NCI-H2107 (cell line): ENCODE results near the gene TMC6.
A peak's percentile ranks its signal among the peaks of the same experiment; 100 is the strongest.
"Not testable (repeated sequence)": the region's sequence is repeated elsewhere in the genome, so short reads cannot be mapped to it uniquely, and the experiment has no call there.

Experiments used
- DNase-seq: peaks from one replicate; lab custom pipeline; 2025; lab: John Stamatoyannopoulos, UW

Gene TMC6

GRCh38 chr17:78124081-78124835 is 4.3 kb downstream of the TMC6 start:
- no peak for DNase-seq

- no peak for DNase-seq
These were observed 5.2 kb downstream of the TMC6 start for GRCh38 chr17:78123258-78123929.

- no peak for DNase-seq
These were observed 5.7 kb downstream of the TMC6 start for GRCh38 chr17:78122931-78123249.

GRCh38 chr17:78122216-78122930 is 6.2 kb downstream of the TMC6 start:
- DNase-seq: no peak

- DNase-seq: no peak
These were observed 6.7 kb downstream of the TMC6 start for GRCh38 chr17:78121801-78122215.

GRCh38 chr17:78120971-78121800 is 7.4 kb downstream of the TMC6 start:
- DNase-seq: no peak

GRCh38 chr17:78120537-78120936 is 8.0 kb downstream of the TMC6 start:
- DNase-seq: no peak

GRCh38 chr17:78118801-78119241 is 9.7 kb downstream of the TMC6 start:
- no peak for DNase-seq

GRCh38 chr17:78117027-78117981 is 11.3 kb downstream of the TMC6 start:
- no peak for DNase-seq

GRCh38 chr17:78116411-78116810 is 12.1 kb downstream of the TMC6 start:
- DNase-seq: no peak

GRCh38 chr17:78115803-78116202 is 12.8 kb downstream of the TMC6 start:
- not testable (repeated sequence) for DNase-seq

GRCh38 chr17:78114831-78115723 is 13.5 kb downstream of the TMC6 start:
- no peak for DNase-seq

GRCh38 chr17:78113804-78114785 is 14.5 kb downstream of the TMC6 start:
- DNase-seq: no peak

GRCh38 chr17:78112518-78113471 is 15.8 kb downstream of the TMC6 start:
- DNase-seq: peak; percentile 35

GRCh38 chr17:78111727-78112517 is 16.6 kb downstream of the TMC6 start:
- DNase-seq: no peak

- no peak for DNase-seq
These were observed 17.4 kb downstream of the TMC6 start for GRCh38 chr17:78111016-78111726.
